Mucosa of rectum (tissue), 2 donors: Measurements from ENCODE around the gene GPR87.
A peak's percentile ranks its signal among the peaks of the same experiment; 100 is the strongest.

ENCODE experiments used
- H3K27ac ChIP-seq, 2 donors: one replicate each; pipeline ENCODE4 v1.7.0; 2013; ENCODE audit warnings: inconsistent platforms in 2 of 2, low read depth in 2 of 2, low read length in 2 of 2
- H3K27me3 ChIP-seq, 2 donors: one replicate each; pipeline ENCODE4 v1.7.0; 2013; ENCODE audit warnings: low read length in 2 of 2; ENCODE audit not compliant: control insufficient read depth in 2 of 2, insufficient read depth in 2 of 2
- H3K36me3 ChIP-seq, 2 donors: one replicate each; pipeline ENCODE4 v1.7.0; 2013; ENCODE audit warnings: low read length in 2 of 2; ENCODE audit not compliant: control insufficient read depth in 2 of 2, insufficient read depth in 2 of 2
- H3K4me1 ChIP-seq, 2 donors: one replicate each; pipeline ENCODE4 v1.7.0; 2013; ENCODE audit warnings: low read length in 2 of 2, mild to moderate bottlenecking in 1 of 2; ENCODE audit not compliant: control insufficient read depth in 2 of 2, insufficient read depth in 2 of 2
- H3K4me3 ChIP-seq, 2 donors: one replicate each; pipeline ENCODE4 v1.7.0; 2013; ENCODE audit warnings: low read length in 2 of 2
- H3K9ac ChIP-seq, 2 donors: one replicate each; pipeline ENCODE4 v1.7.0; 2013; ENCODE audit warnings: low read length in 2 of 2, low read depth in 1 of 2, mild to moderate bottlenecking in 1 of 2
- H3K9me3 ChIP-seq, 2 donors: one replicate each; pipeline ENCODE4 v1.7.0; 2013; ENCODE audit warnings: low read length in 2 of 2; ENCODE audit not compliant: control insufficient read depth in 2 of 2
- donor health status: healthy.
- donor health status: Normal muscosa, but diverticular disease.

GPR87 gene

DNA sequence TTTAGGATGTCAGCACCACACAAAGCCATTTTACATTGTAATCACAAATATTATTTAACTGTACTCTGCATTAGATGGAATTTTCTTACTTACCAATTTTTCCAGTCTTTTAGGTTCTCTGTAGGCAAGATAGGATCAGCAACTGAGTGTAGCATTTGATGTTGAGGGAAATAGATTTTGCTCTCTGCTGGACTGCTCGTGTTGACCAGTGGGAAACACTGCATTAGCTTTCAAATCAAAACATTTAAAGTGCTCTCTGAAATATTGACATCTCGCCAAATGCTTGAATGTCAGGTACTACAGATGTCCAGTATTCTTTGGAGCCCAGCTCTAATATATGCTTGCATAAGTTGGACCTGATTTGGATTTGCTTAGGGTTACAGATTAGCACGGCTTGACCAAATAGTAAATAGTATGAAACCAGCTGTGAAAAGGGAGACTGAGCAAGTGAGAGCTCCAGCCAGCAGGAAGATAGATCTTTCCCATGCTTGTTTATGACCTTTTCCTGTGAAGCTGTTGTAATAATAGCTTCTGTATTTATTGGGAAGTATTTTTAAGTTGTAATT, 67.8 kb downstream of the GPR87 start:
- Histone ChIP-seq H3K9ac (no peak overlapping the region), H3K36me3 (no peaks in the 10 kb centered on the region), H3K27me3 (no peaks in the 10 kb centered on the region), H3K4me1 (peaks cover 0 to 3% of the 10 kb centered on the region in 2 donors), H3K27ac (peak overlapping the region in 1 of 2 donors; percentile 14), H3K4me3 (peak overlapping the region in 1 of 2 donors; percentile 0), H3K9me3 (no peaks in the 10 kb centered on the region)
